Ecto neural progenitor cell (in vitro differentiated cells): ENCODE results near the gene BLOC1S3.

Experiments used
- DNase-seq: peaks from one replicate; pipeline ENCODE4 v3.0.0-alpha.2; 2018; ENCODE audit warnings: low spot score

The BLOC1S3 gene

GRCh38 chr19:45162608-45163143 lies 15.9 kb upstream of the BLOC1S3 start:
- no peak for DNase-seq

DNA sequence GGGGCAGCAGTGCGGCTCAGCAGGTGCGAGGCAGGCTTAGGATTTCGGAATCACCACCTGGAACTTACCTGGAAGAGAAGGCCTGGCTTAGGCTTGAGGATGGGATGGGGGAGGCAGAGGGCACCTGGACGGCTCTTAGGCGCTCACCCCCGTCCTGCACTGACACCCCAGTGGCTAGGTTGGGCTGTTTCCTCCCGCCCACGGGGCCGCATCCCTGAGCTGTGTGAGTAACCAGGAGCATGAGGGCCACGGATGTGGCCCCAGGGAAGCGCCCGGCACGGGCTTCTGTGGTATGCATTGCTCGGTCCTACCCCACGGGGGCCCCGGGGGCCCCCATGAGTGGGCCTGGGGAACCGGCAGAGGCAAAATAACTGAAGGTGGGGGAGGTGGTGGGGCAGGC lies 15.4 kb upstream of the BLOC1S3 start:
- DNase-seq, result no peak

DNA sequence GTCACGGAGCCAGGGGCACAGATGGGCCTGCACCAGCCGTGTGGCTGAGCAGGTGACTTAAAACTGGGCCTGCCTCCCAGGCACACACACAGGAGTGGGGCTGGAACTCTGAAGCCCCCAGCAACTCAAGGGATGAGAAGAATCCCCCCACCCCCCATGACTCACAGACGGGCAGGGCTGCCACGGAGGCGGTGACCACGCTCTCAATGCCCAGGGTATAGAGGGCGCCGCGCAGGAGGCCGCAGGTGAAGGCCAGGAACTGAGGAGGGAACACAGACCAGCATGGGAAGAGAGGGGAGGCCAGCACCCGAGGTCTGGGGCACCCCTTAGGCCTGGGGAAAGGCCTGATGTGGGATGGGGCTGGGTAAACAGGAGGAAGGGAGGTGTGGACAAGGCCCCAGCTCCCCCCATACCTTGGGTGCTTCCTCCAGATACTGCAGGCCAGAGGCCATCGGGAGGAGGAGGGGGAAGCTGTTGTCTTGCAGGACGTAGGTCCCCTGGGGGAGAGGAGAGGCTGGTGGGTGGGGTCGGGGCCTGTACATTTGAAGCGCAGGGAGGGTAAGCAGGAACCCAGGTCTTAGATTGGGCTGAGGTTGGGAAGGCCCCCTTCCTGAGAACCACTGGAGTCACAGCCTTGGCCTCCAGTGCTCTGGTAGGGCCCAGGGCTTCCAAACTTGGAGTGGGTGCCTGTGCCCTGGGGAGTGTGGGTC lies 14.7 kb upstream of the BLOC1S3 start:
- no peak for DNase-seq

GRCh38 chr19:45164577-45165335 lies 13.8 kb upstream of the BLOC1S3 start:
- DNase-seq, result no peak

- no peak for DNase-seq
Measured at GRCh38 chr19:45166723-45167252, 11.8 kb upstream of the BLOC1S3 start.

DNA sequence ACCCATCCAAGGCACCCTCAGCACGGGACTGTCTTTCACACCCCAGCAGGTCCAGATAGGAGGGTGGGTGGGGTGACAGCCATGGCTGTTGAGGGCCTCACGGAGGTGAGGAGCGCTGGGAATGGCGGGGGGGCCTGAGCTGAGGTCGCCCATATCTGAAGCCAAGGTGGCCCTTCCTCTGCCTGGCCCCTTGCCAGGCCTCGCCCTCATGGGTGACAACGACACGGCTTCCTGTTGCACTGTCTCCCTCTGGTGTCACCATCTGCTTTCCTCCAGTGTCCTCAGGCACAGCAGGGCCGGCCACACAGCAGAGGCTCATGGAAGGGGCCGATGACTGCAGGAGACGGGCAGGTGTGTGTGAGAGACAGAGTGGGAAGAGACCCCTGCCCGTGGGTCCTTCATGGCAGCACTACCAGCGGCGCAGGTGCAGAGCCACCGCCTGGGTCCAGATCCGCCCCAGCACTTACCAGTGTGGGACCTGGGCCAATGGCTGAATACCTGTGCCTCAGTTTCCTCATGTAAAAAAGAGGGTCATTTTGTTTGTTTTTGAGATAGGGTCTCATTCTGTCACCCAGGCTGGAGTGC lies 9.7 kb upstream of the BLOC1S3 start:
- DNase-seq, result no peak

DNA sequence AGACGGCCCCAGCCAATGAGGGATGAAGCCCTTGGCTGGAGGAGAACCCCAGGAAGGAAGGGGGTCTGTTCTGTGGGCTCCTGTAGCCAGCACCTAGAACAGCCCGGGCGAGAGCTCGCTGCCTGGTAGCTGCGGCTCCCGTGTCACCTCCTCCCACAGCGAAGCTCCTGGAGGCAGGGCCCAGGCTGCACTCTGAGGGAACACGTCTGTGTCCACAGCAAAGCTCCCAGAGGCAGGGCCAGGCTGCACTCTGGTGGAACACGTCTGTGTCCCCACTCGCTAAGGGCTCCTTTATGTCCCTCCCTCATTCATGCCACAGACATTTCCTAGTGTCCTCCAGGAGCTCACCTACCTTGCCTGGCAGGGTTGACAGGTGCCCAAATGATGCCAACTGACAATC lies 9.0 kb upstream of the BLOC1S3 start:
- DNase-seq, result no peak

DNA sequence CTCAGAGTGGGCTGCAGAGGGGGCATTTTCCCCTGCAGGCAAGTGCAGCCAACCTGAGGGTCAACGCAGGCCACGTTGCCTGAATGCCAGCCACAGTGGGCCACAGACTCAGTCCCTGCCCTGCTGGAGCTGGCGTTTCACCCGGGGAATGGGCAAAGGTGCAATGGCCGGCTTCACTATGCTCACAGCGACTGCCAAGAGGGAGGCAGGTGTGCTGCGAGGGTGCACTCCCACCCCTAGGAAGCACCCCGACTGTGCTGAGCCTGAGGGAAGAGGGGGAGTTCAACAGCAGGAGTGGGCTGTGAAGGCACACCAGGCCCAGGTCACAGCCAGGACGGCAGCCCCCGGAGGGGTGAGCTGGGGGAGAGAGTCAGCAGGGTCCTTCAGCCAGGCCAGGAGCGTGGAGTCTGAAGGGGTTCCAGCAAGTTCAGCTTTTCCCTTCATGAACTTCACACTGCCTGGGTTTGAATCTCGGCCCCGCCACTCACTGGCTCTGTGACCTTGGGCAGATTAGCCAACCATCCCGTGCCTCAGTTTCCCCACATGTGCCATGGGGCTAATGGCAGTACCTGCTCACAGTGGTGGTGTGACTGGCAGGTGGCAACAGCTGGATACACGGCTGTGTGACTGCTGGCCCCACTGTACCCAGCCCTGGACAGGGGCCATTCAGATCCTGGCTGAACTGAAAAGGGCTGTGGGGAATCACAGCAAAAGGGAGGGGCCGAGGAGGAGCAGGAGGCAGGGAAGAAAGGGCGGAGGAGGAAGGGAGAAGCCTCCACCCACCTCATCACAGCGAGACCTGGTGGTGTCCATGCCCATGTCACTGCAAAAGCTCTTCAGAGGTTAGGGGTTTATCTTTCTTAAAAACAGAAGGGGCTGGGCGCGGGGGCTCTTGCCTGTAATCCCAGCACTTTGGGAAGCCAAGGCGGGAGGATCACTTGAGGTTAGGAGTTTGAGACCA lies 8.2 kb upstream of the BLOC1S3 start:
- no peak for DNase-seq

DNA sequence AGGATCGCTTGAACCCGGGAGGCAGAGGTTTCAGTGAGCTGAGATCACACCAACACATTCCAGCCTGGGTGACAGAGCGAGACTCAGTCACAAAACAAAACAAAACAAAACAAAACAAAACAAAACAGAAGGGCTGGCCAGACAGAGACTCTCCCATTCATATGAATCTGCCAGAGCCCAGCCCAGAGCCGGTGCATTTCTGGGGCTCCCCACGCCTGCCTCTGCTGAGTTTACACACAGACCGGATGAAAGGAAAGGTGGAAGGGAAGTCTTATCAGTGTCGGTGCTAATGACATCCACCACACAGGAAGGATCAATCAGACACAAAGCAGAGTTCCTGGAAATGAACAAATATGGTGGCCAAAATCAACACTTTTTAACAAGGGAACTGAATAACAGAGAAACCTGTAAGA lies 7.4 kb upstream of the BLOC1S3 start:
- DNase-seq, result no peak

GRCh38 chr19:45172173-45172572 lies 6.4 kb upstream of the BLOC1S3 start:
- DNase-seq, result no peak

DNA sequence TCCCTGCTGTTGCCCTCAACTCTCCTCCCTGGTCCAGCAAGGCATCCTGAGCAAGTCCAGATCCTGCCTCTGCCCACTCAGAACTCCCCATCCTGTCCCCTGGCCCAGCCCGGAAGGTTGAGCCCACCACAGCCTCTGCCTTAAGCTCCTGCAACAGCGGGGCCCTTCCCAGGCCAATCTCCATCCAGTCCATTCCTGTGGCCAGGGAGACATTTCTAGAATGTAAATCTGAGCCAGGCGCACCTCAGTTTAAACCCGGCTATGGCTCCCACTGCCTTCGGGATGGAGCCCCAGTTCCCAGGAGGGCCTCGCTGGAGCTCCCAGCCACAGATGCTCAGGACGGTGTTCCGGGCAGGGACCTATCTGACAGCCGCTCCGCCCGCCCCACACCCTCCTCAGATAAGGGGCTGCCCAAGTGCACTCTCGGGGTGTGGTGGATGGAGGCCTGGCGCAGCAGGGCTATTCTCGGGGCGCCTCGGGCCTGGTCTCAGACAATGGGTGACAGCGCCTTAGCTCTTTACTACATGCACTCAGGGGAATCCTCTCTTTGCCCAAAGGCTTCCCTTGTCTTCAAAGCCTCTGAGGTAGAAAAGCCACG lies 5.9 kb upstream of the BLOC1S3 start:
- no peak for DNase-seq

DNA sequence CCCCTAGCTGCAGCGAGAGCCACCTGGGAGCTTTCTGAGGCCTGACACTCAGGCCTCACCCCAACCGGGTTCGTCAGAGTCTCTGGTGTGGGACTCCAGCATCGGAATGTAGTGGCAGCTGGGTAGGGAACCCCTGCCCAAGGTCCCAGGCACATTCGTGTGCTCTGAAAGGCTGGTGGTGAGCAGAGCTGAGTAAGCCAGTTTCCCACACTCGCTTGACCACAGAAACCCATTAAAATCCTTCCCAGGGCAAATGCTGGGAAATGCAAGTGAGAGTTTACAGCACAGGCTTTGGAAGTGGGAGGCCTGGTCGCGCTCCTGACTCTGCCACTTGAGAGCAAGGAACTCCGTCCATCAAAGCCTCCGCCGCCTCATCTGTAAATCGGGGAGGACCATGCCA lies 4.8 kb upstream of the BLOC1S3 start:
- no peak for DNase-seq

GRCh38 chr19:45175515-45176345 lies 2.9 kb upstream of the BLOC1S3 start:
- DNase-seq, result no peak

DNA sequence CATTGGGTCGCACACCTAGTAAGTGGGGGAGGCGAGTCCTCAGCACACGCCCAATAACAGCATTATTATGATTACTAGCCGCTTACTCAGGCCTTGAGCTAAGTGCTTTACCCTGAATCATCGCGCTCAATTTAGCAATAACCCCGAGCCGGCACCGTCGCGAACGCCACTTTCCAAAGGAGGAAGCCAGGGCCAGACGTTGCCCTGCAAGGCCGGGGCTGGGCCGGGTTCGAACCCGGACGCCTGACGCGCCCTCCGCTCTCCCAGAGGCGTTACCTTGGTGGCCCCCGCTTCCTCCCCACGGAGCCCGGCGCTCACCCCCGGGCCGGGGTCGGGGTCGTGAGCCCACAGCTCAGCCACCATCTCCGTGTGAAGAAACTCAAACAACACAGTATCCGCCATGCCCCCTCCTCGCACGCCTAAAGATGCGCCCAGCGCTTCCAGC lies 745 bp upstream of the BLOC1S3 start, which contains the start of gene TRAPPC6A:
TSS of gene TRAPPC6A (minus strand) at position 421 of the 445 bp plus-strand sequence. CDS start at position 402, 19 bp downstream.
- DNase-seq, result no peak

DNA sequence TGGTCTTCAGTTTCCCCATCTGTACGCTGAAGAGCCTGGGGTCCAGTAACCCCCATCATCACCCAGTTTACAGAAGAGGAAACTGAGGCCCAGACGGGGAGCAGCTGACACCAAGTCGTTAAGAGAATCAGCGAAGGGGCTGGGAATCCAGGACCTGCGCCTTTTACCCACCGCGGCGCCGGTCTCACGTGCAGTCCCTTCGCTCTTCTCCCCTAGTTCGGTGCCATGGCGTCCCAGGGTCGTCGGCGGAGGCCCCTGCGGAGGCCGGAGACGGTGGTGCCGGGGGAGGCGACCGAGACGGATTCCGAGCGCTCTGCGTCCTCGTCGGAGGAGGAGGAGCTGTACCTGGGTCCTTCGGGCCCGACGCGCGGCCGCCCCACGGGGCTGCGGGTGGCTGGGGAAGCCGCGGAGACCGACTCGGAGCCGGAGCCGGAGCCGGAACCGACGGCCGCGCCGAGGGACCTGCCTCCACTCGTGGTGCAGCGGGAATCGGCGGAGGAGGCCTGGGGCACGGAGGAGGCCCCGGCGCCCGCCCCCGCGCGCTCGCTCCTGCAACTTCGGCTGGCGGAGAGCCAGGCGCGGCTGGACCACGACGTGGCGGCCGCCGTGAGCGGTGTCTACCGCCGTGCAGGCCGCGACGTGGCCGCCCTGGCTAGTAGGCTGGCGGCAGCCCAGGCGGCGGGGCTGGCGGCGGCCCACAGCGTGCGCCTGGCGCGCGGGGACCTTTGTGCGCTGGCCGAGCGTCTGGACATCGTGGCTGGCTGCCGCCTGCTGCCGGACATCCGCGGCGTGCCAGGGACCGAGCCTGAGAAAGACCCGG lies 698 bp downstream of the BLOC1S3 start:
- DNase-seq, result no peak

DNA sequence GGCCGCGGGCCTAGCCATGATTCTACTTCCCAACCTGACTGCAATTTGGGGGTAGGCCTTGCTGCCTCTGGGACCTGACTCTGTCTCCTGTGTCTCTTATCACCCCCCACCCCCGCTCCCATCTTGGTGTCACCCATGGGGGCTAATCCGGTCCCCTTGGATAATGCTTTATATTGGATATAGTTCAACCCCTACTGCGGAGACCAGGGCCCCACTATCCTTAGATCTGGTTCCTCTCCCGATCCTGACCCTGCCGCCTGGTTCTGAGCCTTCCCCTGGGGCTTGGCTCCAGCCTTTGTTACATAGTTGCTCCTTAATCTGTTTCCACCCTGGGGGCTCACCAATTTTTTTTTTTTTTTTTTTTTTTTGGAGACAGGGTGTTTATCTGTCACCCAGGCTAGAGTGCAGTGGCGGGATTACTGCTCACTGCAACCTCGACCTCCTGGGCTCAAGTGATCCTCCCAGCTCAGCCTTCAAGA lies 1.3 kb downstream of the BLOC1S3 start:
- no peak for DNase-seq

DNA sequence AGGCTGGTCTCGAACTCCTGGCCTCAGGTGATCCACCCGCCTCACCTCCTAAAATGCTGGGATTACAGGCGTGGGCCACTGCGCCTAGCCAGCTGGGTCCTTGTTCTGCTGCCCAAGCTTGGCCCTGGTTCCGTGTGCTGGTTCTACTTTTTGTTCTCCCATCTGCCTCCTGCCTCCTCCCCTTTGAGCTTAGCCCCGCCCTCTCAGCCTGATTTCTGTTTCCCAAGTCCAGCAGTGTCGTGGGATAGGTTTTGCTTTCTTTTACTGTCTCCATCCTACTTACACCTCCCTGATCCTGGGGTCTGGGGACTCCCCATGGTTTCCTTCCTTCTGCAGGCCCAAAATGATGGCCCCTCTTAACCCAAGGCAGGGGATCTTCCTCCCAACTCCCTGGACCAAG lies 2.4 kb downstream of the BLOC1S3 start:
- no peak for DNase-seq

DNA sequence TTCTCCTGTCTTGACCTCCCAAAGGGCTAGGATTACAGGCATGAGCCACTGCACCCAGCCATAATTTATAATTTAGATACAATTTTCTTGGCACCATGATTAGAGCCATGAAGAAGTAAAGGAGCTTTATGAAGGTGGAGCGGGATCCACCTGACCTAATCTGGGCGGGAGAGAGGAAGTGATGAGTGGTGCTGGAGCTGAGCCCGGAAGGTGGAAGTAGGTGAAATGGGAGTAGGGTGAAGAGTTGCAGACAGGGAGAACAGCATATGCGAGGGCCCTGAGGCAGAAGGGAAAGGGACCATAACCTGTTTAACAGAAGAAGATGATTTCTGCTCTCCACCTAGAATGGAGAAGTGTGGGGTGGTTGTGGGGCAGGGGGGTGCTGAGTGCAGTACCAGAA lies 4.2 kb downstream of the BLOC1S3 start:
- no peak for DNase-seq

GRCh38 chr19:45184115-45184514 lies 5.5 kb downstream of the BLOC1S3 start:
- DNase-seq, result no peak
